Loucy (cell line): ENCODE measurements around the gene ERCC6L2.

Experiments used
- EZH2phosphoT487 ChIP-seq: fragments of 200-600 bp; IDR thresholded peaks from 2 replicates; pipeline ENCODE4 v1.6.1; 2018; ENCODE audit warnings: antibody characterized with exemption, mild to moderate bottlenecking, moderate library complexity, borderline replicate concordance
- TF ChIP-seq, protein P1 (sequence below): fragments of 200-600 bp; sonication (generic); conservative IDR thresholded peaks from 2 replicates; pipeline ENCODE4 v1.5.1; 2014; ENCODE audit warnings: mild to moderate bottlenecking, antibody characterized with exemption, low read length

DNA sequence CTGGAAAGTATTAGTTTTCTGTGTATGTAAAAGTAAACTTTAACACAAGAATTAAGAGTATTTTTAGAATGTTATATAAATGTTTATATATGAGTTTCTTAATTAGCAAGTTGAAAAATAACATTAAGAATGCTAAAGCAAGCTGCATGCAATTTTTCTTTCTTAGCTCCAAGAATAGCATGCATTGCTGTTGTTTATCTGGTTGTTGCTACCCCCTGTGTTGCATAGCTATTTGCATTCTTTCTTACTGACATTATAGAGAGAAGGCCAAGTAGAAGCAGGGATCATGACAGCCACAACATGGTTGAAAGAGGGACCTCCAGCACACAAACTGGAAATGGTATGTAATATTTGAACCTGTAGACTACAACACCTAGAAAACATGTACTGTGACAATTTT, 94.8 kb downstream of the ERCC6L2 start:
- TF ChIP-seq, protein P1, sequence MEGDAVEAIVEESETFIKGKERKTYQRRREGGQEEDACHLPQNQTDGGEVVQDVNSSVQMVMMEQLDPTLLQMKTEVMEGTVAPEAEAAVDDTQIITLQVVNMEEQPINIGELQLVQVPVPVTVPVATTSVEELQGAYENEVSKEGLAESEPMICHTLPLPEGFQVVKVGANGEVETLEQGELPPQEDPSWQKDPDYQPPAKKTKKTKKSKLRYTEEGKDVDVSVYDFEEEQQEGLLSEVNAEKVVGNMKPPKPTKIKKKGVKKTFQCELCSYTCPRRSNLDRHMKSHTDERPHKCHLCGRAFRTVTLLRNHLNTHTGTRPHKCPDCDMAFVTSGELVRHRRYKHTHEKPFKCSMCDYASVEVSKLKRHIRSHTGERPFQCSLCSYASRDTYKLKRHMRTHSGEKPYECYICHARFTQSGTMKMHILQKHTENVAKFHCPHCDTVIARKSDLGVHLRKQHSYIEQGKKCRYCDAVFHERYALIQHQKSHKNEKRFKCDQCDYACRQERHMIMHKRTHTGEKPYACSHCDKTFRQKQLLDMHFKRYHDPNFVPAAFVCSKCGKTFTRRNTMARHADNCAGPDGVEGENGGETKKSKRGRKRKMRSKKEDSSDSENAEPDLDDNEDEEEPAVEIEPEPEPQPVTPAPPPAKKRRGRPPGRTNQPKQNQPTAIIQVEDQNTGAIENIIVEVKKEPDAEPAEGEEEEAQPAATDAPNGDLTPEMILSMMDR = no peak
- no peak for TF ChIP-seq EZH2phosphoT487
